ENCODE results near the gene CHST2. TPM values are rescaled to one million over a fixed set of nuclear protein-coding genes. Genes with fewer than 3 reads are reported as not detected.
A peak's percentile ranks its signal among the peaks of the same experiment; 100 is the strongest.
"Not testable (repeated sequence)": the region's sequence is repeated elsewhere in the genome, so short reads cannot be mapped to it uniquely, and the experiment has no call there.

CHST2 gene
- total and polyA plus RNA-seq, 4 experiments from 2014 or later: 0.71 to 2.9 (median 1.1) TPM

DNA sequence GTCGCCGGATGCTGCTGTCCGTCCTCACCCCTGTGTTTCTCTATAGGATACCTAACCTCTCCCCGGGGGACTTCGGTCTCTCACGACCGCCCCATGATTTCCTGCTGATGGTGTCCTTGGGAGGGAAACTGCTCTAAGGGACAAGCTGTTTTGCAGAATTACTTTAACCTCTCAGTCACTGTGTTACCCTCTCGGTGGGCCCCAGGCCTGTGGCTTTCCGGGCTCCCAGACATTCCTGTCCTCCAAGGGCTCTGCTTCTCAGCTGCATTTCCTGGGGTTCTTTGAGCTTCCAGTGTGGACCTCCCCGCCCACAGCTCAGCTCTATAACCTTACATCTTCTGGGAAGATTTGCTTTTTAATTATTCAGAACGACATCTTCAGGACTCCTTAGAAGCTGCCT, 40.9 kb downstream of the CHST2 start:
- Histone ChIP-seq H3K4me3 (ENCODE audit: low read length in 2 of 2) (no peak overlapping the region), H3K4me1 (ENCODE audit: insufficient read depth, low read length) (peaks cover 24% of the 10 kb centered on the region), H3K36me3 (ENCODE audit: insufficient read depth, low read length) (no peaks in the 10 kb centered on the region), H3K9me3 (ENCODE audit: control insufficient read depth in 1 of 2, low read length in 2 of 2) (no peaks in the 10 kb centered on the region), H3K27me3 (ENCODE audit: insufficient read depth, low read length) (no peaks in the 10 kb centered on the region), H3K27ac (ENCODE audit: low read depth, low read length) (no peak overlapping the region)
- Mint-ChIP-seq H3K27ac (no peak overlapping the region), H3K4me1 (peaks cover 13 to 27% (median 19%) of the 10 kb centered on the region in 4 donors), H3K27me3 (no peaks in the 10 kb centered on the region), H3K9me3 (no peaks in the 10 kb centered on the region), H3K4me3 (no peak overlapping the region), H3K36me3 (no peaks in the 10 kb centered on the region)
- ChIA-PET CTCF (ENCODE audit: partially characterized antibody) (no interaction called here), POLR2A (ENCODE audit: partially characterized antibody) (no interaction called here)
- intact Hi-C loops (cut with micrococcal nuclease): no loop called here
- DNase-seq: no peak

- Mint-ChIP-seq H3K27ac (no peak overlapping the region), H3K4me3 (no peak overlapping the region), H3K36me3 (no peaks in the 10 kb centered on the region), H3K27me3 (no peaks in the 10 kb centered on the region), H3K9me3 (no peaks in the 10 kb centered on the region), H3K4me1 (peaks cover 18 to 41% (median 24%) of the 10 kb centered on the region in 4 donors)
- Histone ChIP-seq H3K36me3 (ENCODE audit: insufficient read depth, low read length) (no peaks in the 10 kb centered on the region), H3K4me1 (ENCODE audit: insufficient read depth, low read length) (peaks cover 39% of the 10 kb centered on the region), H3K4me3 (ENCODE audit: low read length in 2 of 2) (no peak overlapping the region), H3K27me3 (ENCODE audit: insufficient read depth, low read length) (no peaks in the 10 kb centered on the region), H3K9me3 (ENCODE audit: control insufficient read depth in 1 of 2, low read length in 2 of 2) (no peaks in the 10 kb centered on the region), H3K27ac (ENCODE audit: low read depth, low read length) (no peak overlapping the region)
- CTCF ChIA-PET (ENCODE audit: partially characterized antibody): interaction anchor here (1.5 kb wide), 1 partner anchor 11 kb away, joined by 3 read pairs; no protein-coding TSS in a partner anchor
- no peak for DNase-seq
- POLR2A ChIA-PET (ENCODE audit: partially characterized antibody): no interaction called here
- intact Hi-C loops (cut with micrococcal nuclease): no loop called here
Measured at GRCh38 chr3:143163562-143164100, 44.1 kb downstream of the CHST2 start.

- ChIA-PET POLR2A (ENCODE audit: partially characterized antibody) (no interaction called here), CTCF (ENCODE audit: partially characterized antibody) (no interaction called here)
- Mint-ChIP-seq H3K27me3 (no peaks in the 10 kb centered on the region), H3K4me1 (peaks cover 29 to 57% (median 37%) of the 10 kb centered on the region in 4 donors), H3K27ac (peak overlapping the region in 4 of 7 donors; percentile 17 to 85 (median 60)), H3K4me3 (peak overlapping the region in 7 of 8 donors; percentile 2 to 84 (median 64)), H3K9me3 (no peaks in the 10 kb centered on the region), H3K36me3 (no peaks in the 10 kb centered on the region)
- intact Hi-C loops (cut with micrococcal nuclease): no loop called here
- Histone ChIP-seq H3K36me3 (ENCODE audit: insufficient read depth, low read length) (no peaks in the 10 kb centered on the region), H3K27me3 (ENCODE audit: insufficient read depth, low read length) (no peaks in the 10 kb centered on the region), H3K4me3 (ENCODE audit: low read length in 2 of 2) (no peak overlapping the region), H3K27ac (ENCODE audit: low read depth, low read length) (no peak overlapping the region), H3K9me3 (ENCODE audit: control insufficient read depth in 1 of 2, low read length in 2 of 2) (no peaks in the 10 kb centered on the region), H3K4me1 (ENCODE audit: insufficient read depth, low read length) (peaks cover 53% of the 10 kb centered on the region)
- DNase-seq: no peak
Measured at GRCh38 chr3:143165211-143165610, 45.6 kb downstream of the CHST2 start.

GRCh38 chr3:143165612-143166285, 46.2 kb downstream of the CHST2 start:
- H3K27me3 Mint-ChIP-seq; H3K36me3 ChIP-seq (ENCODE audit: insufficient read depth, low read length); H3K4me3 ChIP-seq (ENCODE audit: low read length in 2 of 2); H3K9me3 Mint-ChIP-seq; DNase-seq; H3K27me3 ChIP-seq (ENCODE audit: insufficient read depth, low read length); CTCF ChIA-PET (ENCODE audit: partially characterized antibody); H3K4me3 Mint-ChIP-seq; intact Hi-C loops (cut with micrococcal nuclease); H3K9me3 ChIP-seq (ENCODE audit: control insufficient read depth in 1 of 2, low read length in 2 of 2); H3K36me3 Mint-ChIP-seq; POLR2A ChIA-PET (ENCODE audit: partially characterized antibody); H3K27ac ChIP-seq (ENCODE audit: low read depth, low read length): not testable (repeated sequence)
- H3K4me1 Mint-ChIP-seq: peaks cover 34 to 62% (median 42%) of the 10 kb centered on the region in 4 donors
- H3K27ac Mint-ChIP-seq: peak overlapping the region in 2 of 7 donors; percentile 43 to 66
- H3K4me1 ChIP-seq (ENCODE audit: insufficient read depth, low read length): peaks cover 58% of the 10 kb centered on the region

GRCh38 chr3:143166376-143166775, 46.8 kb downstream of the CHST2 start:
- H3K27ac Mint-ChIP-seq: peak overlapping the region in 2 of 7 donors; percentile 50 to 66
- intact Hi-C loops (cut with micrococcal nuclease): no loop called here
- H3K9me3 ChIP-seq (ENCODE audit: control insufficient read depth in 1 of 2, low read length in 2 of 2): no peaks in the 10 kb centered on the region
- no peak overlapping the region for H3K4me3 Mint-ChIP-seq
- no peaks in the 10 kb centered on the region for H3K9me3 Mint-ChIP-seq
- no peak for DNase-seq
- H3K27me3 Mint-ChIP-seq: no peaks in the 10 kb centered on the region
- no peak overlapping the region for H3K27ac ChIP-seq (ENCODE audit: low read depth, low read length)
- H3K4me1 Mint-ChIP-seq: peaks cover 40 to 69% (median 48%) of the 10 kb centered on the region in 4 donors
- no peaks in the 10 kb centered on the region for H3K36me3 Mint-ChIP-seq
- H3K4me3 ChIP-seq (ENCODE audit: low read length in 2 of 2): no peak overlapping the region
- H3K4me1 ChIP-seq (ENCODE audit: insufficient read depth, low read length): peaks cover 65% of the 10 kb centered on the region
- no peaks in the 10 kb centered on the region for H3K27me3 ChIP-seq (ENCODE audit: insufficient read depth, low read length)
- POLR2A ChIA-PET (ENCODE audit: partially characterized antibody): no interaction called here
- CTCF ChIA-PET (ENCODE audit: partially characterized antibody): no interaction called here
- H3K36me3 ChIP-seq (ENCODE audit: insufficient read depth, low read length): no peaks in the 10 kb centered on the region

GRCh38 chr3:143167969-143168854, 48.6 kb downstream of the CHST2 start:
- POLR2A ChIA-PET (ENCODE audit: partially characterized antibody): interaction anchor here (0.7 kb wide), 1 partner anchor 720 kb away, joined by 3 read pairs; no protein-coding TSS in a partner anchor
- no peaks in the 10 kb centered on the region for H3K27me3 ChIP-seq (ENCODE audit: insufficient read depth, low read length)
- CTCF ChIA-PET (ENCODE audit: partially characterized antibody): no interaction called here
- no peak overlapping the region for H3K27ac ChIP-seq (ENCODE audit: low read depth, low read length)
- no peaks in the 10 kb centered on the region for H3K9me3 ChIP-seq (ENCODE audit: control insufficient read depth in 1 of 2, low read length in 2 of 2)
- no peak for DNase-seq
- no peaks in the 10 kb centered on the region for H3K36me3 ChIP-seq (ENCODE audit: insufficient read depth, low read length)
- peaks cover 77% of the 10 kb centered on the region for H3K4me1 ChIP-seq (ENCODE audit: insufficient read depth, low read length)
- H3K4me3 ChIP-seq (ENCODE audit: low read length in 2 of 2): no peak overlapping the region
- H3K4me1 Mint-ChIP-seq: peaks cover 54 to 80% (median 65%) of the 10 kb centered on the region in 4 donors
- intact Hi-C loops (cut with micrococcal nuclease): no loop called here
- H3K9me3 Mint-ChIP-seq: peaks cover 0 to 7% (median 5%) of the 10 kb centered on the region in 8 donors
- no peak overlapping the region for H3K4me3 Mint-ChIP-seq
- peaks cover 0 to 3% of the 10 kb centered on the region in 2 donors for H3K36me3 Mint-ChIP-seq
- H3K27ac Mint-ChIP-seq: peak overlapping the region in 3 of 7 donors; percentile 6 to 46 (median 13)
- H3K27me3 Mint-ChIP-seq: no peaks in the 10 kb centered on the region

DNA sequence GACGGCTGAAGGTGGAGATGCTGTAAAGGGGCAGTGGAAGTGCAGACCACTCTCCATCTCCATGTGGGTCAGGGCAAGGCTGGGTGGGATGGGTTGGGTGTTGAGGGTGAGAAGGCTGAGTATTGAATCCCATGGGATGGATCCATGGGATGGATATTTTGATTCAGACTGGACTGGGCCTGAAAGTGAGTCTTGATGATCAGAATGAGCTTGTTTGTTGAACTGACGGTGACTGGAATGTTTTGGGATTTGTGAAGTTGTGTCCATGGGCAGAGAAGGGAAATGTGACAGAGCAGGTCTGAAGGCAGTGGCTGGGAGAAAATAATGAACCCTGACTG, 49.3 kb downstream of the CHST2 start:
- CTCF ChIA-PET (ENCODE audit: partially characterized antibody): no interaction called here

More for the DNA sequence above, 49.3 kb downstream of the CHST2 start:
- H3K4me3 Mint-ChIP-seq: no peak overlapping the region
- H3K27ac ChIP-seq (ENCODE audit: low read depth, low read length): no peak overlapping the region
- DNase-seq: no peak
- H3K36me3 ChIP-seq (ENCODE audit: insufficient read depth, low read length): no peaks in the 10 kb centered on the region
- H3K27ac Mint-ChIP-seq: peak overlapping the region in 5 of 7 donors; percentile 6 to 83 (median 29)
- H3K9me3 Mint-ChIP-seq: peaks cover 0 to 10% (median 8%) of the 10 kb centered on the region in 8 donors
- no peak overlapping the region for H3K4me3 ChIP-seq (ENCODE audit: low read length in 2 of 2)
- no peaks in the 10 kb centered on the region for H3K27me3 ChIP-seq (ENCODE audit: insufficient read depth, low read length)
- H3K9me3 ChIP-seq (ENCODE audit: control insufficient read depth in 1 of 2, low read length in 2 of 2): no peaks in the 10 kb centered on the region
- H3K36me3 Mint-ChIP-seq: peaks cover 0 to 4% of the 10 kb centered on the region in 2 donors
- POLR2A ChIA-PET (ENCODE audit: partially characterized antibody): interaction anchor here (0.7 kb wide), 1 partner anchor 720 kb away, joined by 3 read pairs; no protein-coding TSS in a partner anchor
- peaks cover 71% of the 10 kb centered on the region for H3K4me1 ChIP-seq (ENCODE audit: insufficient read depth, low read length)
- H3K27me3 Mint-ChIP-seq: no peaks in the 10 kb centered on the region
- intact Hi-C loops (cut with micrococcal nuclease): no loop called here
- H3K4me1 Mint-ChIP-seq: peaks cover 54 to 74% (median 62%) of the 10 kb centered on the region in 4 donors
